ENCODE results near the gene RXFP1.

- TF ChIP-seq TAF1 (IDR thresholded peaks at IDR 0.05; ENCODE audit: low read depth) (no peak), TEAD4 (IDR thresholded peaks at IDR 0.05) (no peak), CREB1 (IDR thresholded peaks at IDR 0.05; ENCODE audit: low read depth) (no peak), MAX (IDR thresholded peaks at IDR 0.05) (no peak)
Measured at GRCh38 chr4:158578476-158578875, 56.8 kb downstream of the RXFP1 start.

All from Ishikawa (cell line).